Measurements from ENCODE around the gene C1QTNF8. TPM values are rescaled to one million over a fixed set of nuclear protein-coding genes. Genes with fewer than 3 reads are reported as not detected.

Gene C1QTNF8
- total RNA-seq, 8 experiments from 2014 or later: 0.08 to 0.28 TPM; not detected in 6

GRCh38 chr16:1054660-1055556 is 41.1 kb downstream of the C1QTNF8 start:
- Histone ChIP-seq H3K4me1 (replicated peaks in 1 of 2) (peaks cover 5 to 25% of the 10 kb centered on the region in 2 donors), H3K27ac (no peak overlapping the region), H3K4me3 (no peak overlapping the region)
- 57 to 60% methylated on average over 3 to 11 of the region's 34 CpGs; no CpG with 5 or more reads in 8 of the 10 experiments for WGBS, 10 experiments
- in situ Hi-C loops (cut with MboI; ENCODE audit: low pct_unique_long_range_greater_than_20kb in 2 of 9, low sequenced_read_pairs in 9 of 9, unreplicated experiment in 9 of 9): loop anchor here in 7 of 9 experiments (10.0 to 25.0 kb wide), 3 partner anchors 240 to 343 kb away; partner anchors contain the start of genes GNG13 (in 5 of the 7), ANTKMT (in 1 of the 7), FBXL16 (in 1 of the 7) and METRN (in 1 of the 7)
- peak; percentile 76 to 91 (median 88) for ATAC-seq (replicated peaks in 6 of 8)

GRCh38 chr16:1053700-1054368 is 42.2 kb downstream of the C1QTNF8 start:
- H3K27ac ChIP-seq: no peak overlapping the region
- no peak for ATAC-seq (replicated peaks in 6 of 8)
- in situ Hi-C loops (cut with MboI; ENCODE audit: low pct_unique_long_range_greater_than_20kb in 2 of 9, low sequenced_read_pairs in 9 of 9, unreplicated experiment in 9 of 9): loop anchor here in 7 of 9 experiments (10.0 to 25.0 kb wide), 3 partner anchors 239 to 342 kb away; partner anchors contain the start of genes GNG13 (in 5 of the 7), ANTKMT (in 1 of the 7), FBXL16 (in 1 of the 7) and METRN (in 1 of the 7)
- peaks cover 7 to 34% of the 10 kb centered on the region in 2 donors for H3K4me1 ChIP-seq (replicated peaks in 1 of 2)
- H3K4me3 ChIP-seq: no peak overlapping the region
- no CpG with 5 or more reads among the region's 21 CpGs for WGBS, 10 experiments

DNA sequence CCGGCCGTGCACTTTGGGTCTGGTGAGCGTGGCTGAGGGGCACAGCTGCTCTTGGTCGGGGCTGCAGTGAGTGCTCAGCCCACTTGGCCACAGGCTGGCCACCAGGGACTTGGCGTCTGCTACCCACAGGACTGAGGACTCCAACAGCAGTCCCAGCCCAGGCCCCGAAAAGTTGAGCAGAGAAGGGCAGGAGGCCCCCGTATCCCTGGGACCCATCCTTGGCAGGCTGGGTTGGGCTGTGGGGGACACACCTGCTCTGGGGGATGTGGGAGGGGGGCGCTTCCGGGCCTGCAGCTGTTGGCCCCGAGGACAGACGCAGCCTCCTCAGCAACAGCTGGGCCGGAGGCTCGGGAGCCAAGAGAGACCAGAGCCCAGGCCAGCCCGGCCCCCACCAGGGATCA is 42.9 kb downstream of the C1QTNF8 start:
- in situ Hi-C loops (cut with MboI; ENCODE audit: low pct_unique_long_range_greater_than_20kb in 2 of 9, low sequenced_read_pairs in 9 of 9, unreplicated experiment in 9 of 9): loop anchor here in 7 of 9 experiments (10.0 to 25.0 kb wide), 3 partner anchors 238 to 341 kb away; partner anchors contain the start of genes GNG13 (in 5 of the 7), ANTKMT (in 1 of the 7), FBXL16 (in 1 of the 7) and METRN (in 1 of the 7)
- 83% methylated on average over 1 of the region's 14 CpGs; no CpG with 5 or more reads in 9 of the 10 experiments for WGBS, 10 experiments
- H3K27ac ChIP-seq: no peak overlapping the region
- no peak overlapping the region for H3K4me3 ChIP-seq
- no peak for ATAC-seq (replicated peaks in 6 of 8)
- peaks cover 12 to 36% of the 10 kb centered on the region in 2 donors for H3K4me1 ChIP-seq (replicated peaks in 1 of 2)

GRCh38 chr16:1052721-1053120 is 43.3 kb downstream of the C1QTNF8 start:
- Histone ChIP-seq H3K4me1 (replicated peaks in 1 of 2) (peaks cover 15 to 36% of the 10 kb centered on the region in 2 donors), H3K4me3 (no peak overlapping the region), H3K27ac (no peak overlapping the region)
- in situ Hi-C loops (cut with MboI; ENCODE audit: low pct_unique_long_range_greater_than_20kb in 2 of 9, low sequenced_read_pairs in 9 of 9, unreplicated experiment in 9 of 9): loop anchor here in 7 of 9 experiments (10.0 to 25.0 kb wide), 3 partner anchors 238 to 340 kb away; partner anchors contain the start of genes GNG13 (in 5 of the 7), ANTKMT (in 1 of the 7), FBXL16 (in 1 of the 7) and METRN (in 1 of the 7)
- ATAC-seq (replicated peaks in 6 of 8): no peak
- 80% methylated on average over 2 of the region's 9 CpGs; no CpG with 5 or more reads in 9 of the 10 experiments for WGBS, 10 experiments

DNA sequence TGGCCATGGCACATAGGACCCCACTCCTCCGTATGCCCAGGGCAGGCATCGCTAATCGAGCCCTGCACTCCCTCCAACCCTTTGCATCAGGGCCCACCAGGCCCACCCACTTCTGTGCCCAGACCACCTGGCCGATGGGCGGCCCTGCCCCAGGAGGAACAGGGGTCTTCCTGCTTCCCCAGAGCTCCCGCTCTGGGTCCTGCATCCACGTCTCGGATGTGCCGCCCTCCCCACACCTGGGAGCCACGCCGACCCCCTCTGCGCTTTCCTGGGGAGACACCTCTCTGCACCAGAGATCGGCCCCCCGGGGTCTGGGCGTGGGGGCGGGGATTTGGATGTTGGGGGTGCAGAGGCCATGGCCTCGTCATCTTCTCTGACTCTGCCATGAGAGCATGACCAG is 44.6 kb downstream of the C1QTNF8 start:
- H3K27ac ChIP-seq: no peak overlapping the region
- 60% methylated on average over 1 of the region's 17 CpGs; no CpG with 5 or more reads in 9 of the 10 experiments for WGBS, 10 experiments
- ATAC-seq (replicated peaks in 6 of 8): no peak
- H3K4me3 ChIP-seq: no peak overlapping the region
- in situ Hi-C loops (cut with MboI; ENCODE audit: low pct_unique_long_range_greater_than_20kb in 2 of 9, low sequenced_read_pairs in 9 of 9, unreplicated experiment in 9 of 9): loop anchor here in 7 of 9 experiments (10.0 to 25.0 kb wide), 3 partner anchors 237 to 339 kb away; partner anchors contain the start of genes GNG13 (in 5 of the 7), ANTKMT (in 1 of the 7), FBXL16 (in 1 of the 7) and METRN (in 1 of the 7)
- H3K4me1 ChIP-seq (replicated peaks in 1 of 2): peaks cover 15 to 32% of the 10 kb centered on the region in 2 donors

DNA sequence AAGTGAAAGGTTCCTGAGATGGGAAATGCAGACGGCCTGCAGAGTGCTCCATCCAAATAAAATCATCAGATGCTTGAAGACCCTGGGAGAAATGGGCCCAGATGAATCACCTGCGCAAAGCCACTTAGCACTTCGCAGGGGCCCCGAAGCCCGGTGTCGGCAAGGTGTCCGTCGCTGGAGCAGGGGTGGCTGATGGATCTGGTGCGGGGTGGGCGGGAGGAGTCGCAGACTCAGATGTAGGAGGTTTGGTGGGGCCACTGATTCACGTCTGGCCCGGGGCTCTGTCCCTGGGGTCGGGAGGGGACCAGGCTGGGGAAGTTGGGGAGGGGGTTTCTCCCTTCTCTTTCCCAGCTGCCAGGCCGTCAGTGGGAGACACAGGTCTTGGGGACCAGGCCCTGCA is 45.1 kb downstream of the C1QTNF8 start:
- no peak overlapping the region for H3K27ac ChIP-seq
- peaks cover 15 to 32% of the 10 kb centered on the region in 2 donors for H3K4me1 ChIP-seq (replicated peaks in 1 of 2)
- in situ Hi-C loops (cut with MboI; ENCODE audit: low pct_unique_long_range_greater_than_20kb in 2 of 9, low sequenced_read_pairs in 9 of 9, unreplicated experiment in 9 of 9): loop anchor here in 7 of 9 experiments (10.0 to 25.0 kb wide), 3 partner anchors 236 to 339 kb away; partner anchors contain the start of genes GNG13 (in 5 of the 7), ANTKMT (in 1 of the 7), FBXL16 (in 1 of the 7) and METRN (in 1 of the 7)
- no peak overlapping the region for H3K4me3 ChIP-seq
- WGBS, 10 experiments: 80% methylated on average over 1 of the region's 15 CpGs; no CpG with 5 or more reads in 9 of the 10 experiments
- ATAC-seq (replicated peaks in 6 of 8): no peak

DNA sequence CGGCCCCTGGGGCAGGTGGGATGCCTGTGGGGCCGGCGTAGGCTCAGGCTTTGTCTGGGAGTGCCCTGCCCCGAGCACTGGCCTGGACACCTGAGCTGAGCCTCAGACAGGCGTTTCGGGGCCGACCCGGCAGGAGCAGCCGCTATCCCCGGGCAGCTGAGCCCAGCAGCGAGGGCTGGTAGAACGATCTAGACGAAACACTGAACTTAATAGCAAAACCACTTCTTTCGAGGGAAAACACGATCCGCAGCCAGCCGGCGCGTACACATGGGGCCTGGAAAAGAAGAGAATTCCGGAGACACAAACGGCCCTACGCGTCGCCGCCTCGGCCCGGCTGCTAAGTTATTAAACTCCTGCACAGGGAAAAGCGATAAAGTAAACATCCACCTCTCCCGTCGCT is 45.5 kb downstream of the C1QTNF8 start:
- in situ Hi-C loops (cut with MboI; ENCODE audit: low pct_unique_long_range_greater_than_20kb in 2 of 9, low sequenced_read_pairs in 9 of 9, unreplicated experiment in 9 of 9): loop anchor here in 7 of 9 experiments (10.0 to 25.0 kb wide), 3 partner anchors 236 to 338 kb away; partner anchors contain the start of genes GNG13 (in 5 of the 7), ANTKMT (in 1 of the 7), FBXL16 (in 1 of the 7) and METRN (in 1 of the 7)
- Histone ChIP-seq H3K4me1 (replicated peaks in 1 of 2) (peaks cover 15 to 32% of the 10 kb centered on the region in 2 donors), H3K27ac (no peak overlapping the region), H3K4me3 (no peak overlapping the region)
- ATAC-seq (replicated peaks in 6 of 8): no peak
- 0 to 98% (median 83%) methylated on average over 2 to 10 of the region's 30 CpGs; no CpG with 5 or more reads in 3 of the 10 experiments for WGBS, 10 experiments

DNA sequence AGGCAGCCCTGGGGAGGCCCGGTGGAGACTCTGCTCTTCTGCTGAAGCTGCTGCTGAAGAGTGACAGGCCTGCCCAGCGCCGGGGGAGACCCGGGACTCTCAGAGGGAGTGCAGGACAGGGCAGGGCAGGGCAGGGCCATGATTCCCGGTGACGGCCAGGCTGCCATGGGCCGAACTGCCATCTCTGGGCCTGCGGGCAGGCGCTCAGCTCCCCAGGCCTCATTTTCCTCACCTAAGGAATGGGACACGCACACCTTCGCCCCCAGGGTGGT is 46.1 kb downstream of the C1QTNF8 start:
- Histone ChIP-seq H3K4me3 (no peak overlapping the region), H3K4me1 (replicated peaks in 1 of 2) (peaks cover 15 to 27% of the 10 kb centered on the region in 2 donors), H3K27ac (no peak overlapping the region)
- ATAC-seq (replicated peaks in 6 of 8): no peak
- in situ Hi-C loops (cut with MboI; ENCODE audit: low pct_unique_long_range_greater_than_20kb in 2 of 9, low sequenced_read_pairs in 9 of 9, unreplicated experiment in 9 of 9): loop anchor here in 7 of 9 experiments (10.0 to 25.0 kb wide), 3 partner anchors 235 to 338 kb away; partner anchors contain the start of genes GNG13 (in 5 of the 7), ANTKMT (in 1 of the 7), FBXL16 (in 1 of the 7) and METRN (in 1 of the 7)
- 63 to 100% methylated on average over 1 to 6 of the region's 11 CpGs; no CpG with 5 or more reads in 8 of the 10 experiments for WGBS, 10 experiments

DNA sequence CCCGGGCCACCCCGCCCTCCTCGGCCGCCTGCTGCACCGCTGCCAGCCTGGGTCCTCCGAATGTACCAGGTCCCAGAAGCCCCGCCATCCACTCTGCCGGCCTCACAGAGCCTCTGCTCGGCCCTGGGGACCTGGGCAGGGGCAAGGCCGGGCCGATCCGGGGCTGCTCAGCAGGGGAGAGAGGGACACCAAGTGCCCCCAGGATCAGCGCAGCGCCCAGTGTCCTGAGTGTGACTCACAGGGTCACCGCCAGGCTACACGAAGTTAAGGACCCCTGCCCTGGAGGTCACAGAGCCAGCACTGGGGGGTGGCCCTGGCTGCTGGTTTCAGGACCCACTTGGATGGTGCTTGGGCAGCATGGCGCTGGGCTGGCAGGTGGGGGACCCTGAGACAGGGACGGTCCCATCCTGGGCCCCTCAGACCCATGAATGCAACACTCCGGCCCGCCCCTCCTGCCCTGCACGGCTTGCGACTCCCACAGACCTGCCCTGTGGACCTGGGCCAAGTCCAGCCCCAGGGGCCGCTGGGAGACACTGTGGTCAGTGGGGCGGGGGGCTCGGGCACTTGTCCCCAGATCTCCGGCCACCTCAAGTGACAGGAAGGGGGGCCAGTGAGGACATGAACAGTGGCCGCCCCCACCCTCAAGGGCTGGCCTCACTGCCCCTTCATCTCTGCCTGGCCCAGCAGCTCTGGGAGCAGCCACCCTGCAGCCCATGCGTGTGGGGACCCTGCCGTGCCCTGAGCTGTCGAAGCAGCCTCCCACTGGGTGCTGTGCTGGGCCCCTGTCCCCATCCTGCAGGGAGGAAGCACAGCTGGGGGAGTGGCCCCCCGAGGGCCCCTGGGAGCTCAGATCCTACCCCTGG is 46.7 kb downstream of the C1QTNF8 start:
- in situ Hi-C loops (cut with MboI; ENCODE audit: low pct_unique_long_range_greater_than_20kb in 2 of 9, low sequenced_read_pairs in 9 of 9, unreplicated experiment in 9 of 9): no loop called here
- Histone ChIP-seq H3K4me1 (replicated peaks in 1 of 2) (peaks cover 11 to 22% of the 10 kb centered on the region in 2 donors), H3K4me3 (no peak overlapping the region), H3K27ac (no peak overlapping the region)
- 20 to 100% (median 90%) methylated on average over 1 to 3 of the region's 31 CpGs; no CpG with 5 or more reads in 5 of the 10 experiments for WGBS, 10 experiments
- no peak for ATAC-seq (replicated peaks in 6 of 8)

- 33% methylated on average over 3 of the region's 37 CpGs; no CpG with 5 or more reads in 9 of the 10 experiments for WGBS, 10 experiments
- Histone ChIP-seq H3K4me3 (no peak overlapping the region), H3K27ac (peak overlapping the region in 1 of 2 donors; percentile 19), H3K4me1 (replicated peaks in 1 of 2) (peaks cover 14 to 22% of the 10 kb centered on the region in 2 donors)
- ATAC-seq (replicated peaks in 6 of 8): peak; percentile 33 to 93 (median 86)
- in situ Hi-C loops (cut with MboI; ENCODE audit: low pct_unique_long_range_greater_than_20kb in 2 of 9, low sequenced_read_pairs in 9 of 9, unreplicated experiment in 9 of 9): no loop called here
Measured at GRCh38 chr16:1048442-1049112, 47.5 kb downstream of the C1QTNF8 start.

DNA sequence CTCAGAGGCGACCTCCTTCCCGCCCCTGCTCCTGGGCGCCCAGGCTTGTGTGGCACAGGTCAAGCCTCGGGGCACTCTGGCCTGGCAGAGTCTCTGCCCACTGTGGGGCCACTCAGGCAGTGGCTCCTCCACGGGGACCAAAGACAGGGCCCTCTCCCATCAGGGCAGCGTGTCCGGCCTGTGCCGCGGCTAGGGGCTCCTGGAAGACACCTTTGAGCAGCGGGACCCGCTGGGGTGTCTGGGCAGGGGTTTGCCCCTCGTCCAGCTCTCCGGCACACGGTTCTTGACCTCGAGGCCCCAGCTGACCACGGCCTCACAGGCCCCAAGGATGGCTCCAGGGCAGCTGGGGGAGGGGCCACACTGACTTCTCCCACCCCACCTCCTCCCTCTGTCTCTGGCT is 48.2 kb downstream of the C1QTNF8 start:
- no peak for ATAC-seq (replicated peaks in 6 of 8)
- WGBS, 10 experiments: 67 to 92% methylated on average over 4 to 7 of the region's 16 CpGs; no CpG with 5 or more reads in 8 of the 10 experiments
- in situ Hi-C loops (cut with MboI; ENCODE audit: low pct_unique_long_range_greater_than_20kb in 2 of 9, low sequenced_read_pairs in 9 of 9, unreplicated experiment in 9 of 9): no loop called here
- H3K4me3 ChIP-seq: no peak overlapping the region
- peaks cover 15 to 24% of the 10 kb centered on the region in 2 donors for H3K4me1 ChIP-seq (replicated peaks in 1 of 2)
- peak overlapping the region in 1 of 2 donors; percentile 19 for H3K27ac ChIP-seq

Measured in motor neuron (in vitro differentiated cells).